ENCODE results near the gene PRDM16.

- TF ChIP-seq EP300 (IDR thresholded peaks at IDR 0.05) (no peak), CTCF (IDR thresholded peaks at IDR 0.05) (no peak), POLR2A (IDR thresholded peaks at IDR 0.05) (no peak)
Observed at GRCh38 chr1:3084726-3085125, 15.7 kb downstream of the PRDM16 start.
